ENCODE measurements around the gene CREB5.

DNA sequence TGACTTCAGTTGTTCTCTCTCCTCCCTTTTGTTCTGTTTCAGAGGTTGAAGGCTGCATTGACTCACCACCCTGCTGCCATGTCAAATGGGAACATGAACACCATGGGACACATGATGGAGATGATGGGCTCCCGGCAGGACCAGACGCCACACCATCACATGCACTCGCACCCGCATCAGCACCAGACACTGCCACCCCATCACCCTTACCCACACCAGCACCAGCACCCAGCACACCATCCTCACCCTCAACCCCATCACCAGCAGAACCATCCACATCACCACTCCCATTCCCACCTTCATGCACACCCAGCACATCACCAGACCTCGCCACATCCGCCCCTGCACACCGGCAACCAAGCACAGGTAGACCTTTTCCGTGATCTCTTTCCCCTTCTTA lies 391.8 kb downstream of the CREB5 start:
- TF ChIP-seq CTCF (IDR thresholded peaks at IDR 0.05) (no peak), EP300 (IDR thresholded peaks at IDR 0.05) (no peak), POLR2A (IDR thresholded peaks at IDR 0.05; ENCODE audit: low read depth) (no peak)

All from esophagus muscularis mucosa (tissue), 4 donors.